GM23338 (cell line): Measurements from ENCODE around the gene PLD5. TPM values are rescaled to one million over a fixed set of nuclear protein-coding genes. Genes with fewer than 3 reads are reported as not detected.
"Not testable (repeated sequence)": the region's sequence is repeated elsewhere in the genome, so short reads cannot be mapped to it uniquely, and the experiment has no call there.

Experiments used
- ATAC-seq: fragments of 200-7000 bp; cut with Tn5 transposase; 3 replicates; pipeline ENCODE4 v1.9.1; 2020
- DNase-seq: peaks from one replicate; pipeline ENCODE4 v3.0.0-alpha.2; 2015; ENCODE audit warnings: low spot score
- H2AFZ ChIP-seq: fragments of 200-600 bp; sonication (generic); 2 replicates; pipeline ENCODE4 v1.8.0; 2016; ENCODE audit warnings: antibody characterized with exemption, mild to moderate bottlenecking, moderate library complexity
- H3F3A ChIP-seq: fragments of 200-600 bp; sonication (generic); replicated peaks from 2 replicates; pipeline ENCODE4 v1.8.0; 2017; ENCODE audit warnings: antibody characterized with exemption, mixed run types, low read depth
- H3K27ac ChIP-seq: fragments of 200-600 bp; sonication (generic); 2 replicates; pipeline ENCODE4 v1.6.1; 2016; ENCODE audit warnings: low read depth
- H3K27me3 ChIP-seq: fragments of 200-600 bp; sonication (generic); 2 replicates; pipeline ENCODE4 v1.8.0; 2016; ENCODE audit warnings: mild to moderate bottlenecking, mixed run types, moderate library complexity; ENCODE audit not compliant: insufficient read depth
- H3K36me3 ChIP-seq: fragments of 200-600 bp; sonication (generic); 2 replicates; pipeline ENCODE4 v1.8.0; 2016; ENCODE audit warnings: mild to moderate bottlenecking; ENCODE audit not compliant: insufficient read depth
- H3K4me1 ChIP-seq: fragments of 200-600 bp; sonication (generic); 2 replicates; pipeline ENCODE4 v1.8.0; 2016; ENCODE audit warnings: mild to moderate bottlenecking, moderate library complexity; ENCODE audit not compliant: insufficient read depth
- H3K4me2 ChIP-seq: fragments of 200-600 bp; sonication (generic); 2 replicates; pipeline ENCODE4 v1.7.1; 2017; ENCODE audit warnings: mixed run types
- H3K4me3 ChIP-seq: fragments of 200-600 bp; sonication (generic); 2 replicates; pipeline ENCODE4 v1.6.1; 2016; ENCODE audit warnings: mixed run types
- H3K79me2 ChIP-seq: fragments of 200-600 bp; sonication (generic); replicated peaks from 2 replicates; pipeline ENCODE4 v1.8.0; 2017; ENCODE audit warnings: mild to moderate bottlenecking; ENCODE audit not compliant: insufficient read depth
- H3K9me2 ChIP-seq: fragments of 200-600 bp; sonication (generic); 2 replicates; pipeline ENCODE4 v1.8.0; 2017; ENCODE audit not compliant: insufficient read depth
- H4K20me1 ChIP-seq: fragments of 200-600 bp; sonication (generic); replicated peaks from 2 replicates; pipeline ENCODE4 v1.8.0; 2017; ENCODE audit warnings: mild to moderate bottlenecking; ENCODE audit not compliant: insufficient read depth
- H3K27ac Mint-ChIP-seq: 2 replicates; pipeline ENCODE4 v1.8.0; 2020; ENCODE audit warnings: inconsistent platforms, mild to moderate bottlenecking, moderate library complexity, mixed read lengths
- H3K27me3 Mint-ChIP-seq: 3 replicates; pipeline ENCODE4 v1.8.0; 2022; ENCODE audit warnings: low read depth, mild to moderate bottlenecking, moderate library complexity, mixed read lengths, inconsistent platforms; ENCODE audit not compliant: insufficient read depth, poor library complexity
- H3K36me3 Mint-ChIP-seq: 3 replicates; pipeline ENCODE4 v1.8.0; 2021; ENCODE audit warnings: low read depth, mild to moderate bottlenecking, inconsistent platforms, moderate library complexity, mixed read lengths
- H3K4me1 Mint-ChIP-seq: 3 replicates; pipeline ENCODE4 v1.8.0; 2020; ENCODE audit warnings: mild to moderate bottlenecking, inconsistent platforms, mixed read lengths
- H3K4me3 Mint-ChIP-seq: 3 replicates; pipeline ENCODE4 v1.8.0; 2021; ENCODE audit warnings: moderate library complexity, mild to moderate bottlenecking, inconsistent platforms, mixed read lengths
- H3K9me3 Mint-ChIP-seq: 3 replicates; pipeline ENCODE4 v1.8.0; 2020; ENCODE audit warnings: moderate library complexity, mild to moderate bottlenecking, inconsistent platforms, mixed read lengths
- CREB1 ChIP-seq: fragments of 250-450 bp; sonication (Bioruptor Pico); IDR thresholded peaks from 2 replicates; pipeline ENCODE4 v1.5.0; 2020; ENCODE audit warnings: low read depth, mild to moderate bottlenecking, moderate library complexity
- CTCF ChIP-seq, 2 experiments: fragments of 200-600 bp in 1 of 2; sonication (generic) in 1 of 2; conservative IDR thresholded peaks; 2 replicates each; pipeline versions ENCODE4 v1.5.1 to v1.6.1; 2016 to 2017; ENCODE audit warnings: antibody characterized with exemption in 2 of 2, low read depth in 2 of 2, mild to moderate bottlenecking in 2 of 2, moderate library complexity in 1 of 2
- EZH2 ChIP-seq: fragments of 200-600 bp; sonication (generic); IDR thresholded peaks from one replicate; pipeline ENCODE4 v1.8.0; 2017; ENCODE audit warnings: antibody characterized with exemption, mild to moderate bottlenecking, low read depth; ENCODE audit not compliant: unreplicated experiment
- EZH2phosphoT487 ChIP-seq: fragments of 200-600 bp; sonication (generic); IDR thresholded peaks from one replicate; pipeline ENCODE4 v1.8.1; 2018; ENCODE audit warnings: antibody characterized with exemption; ENCODE audit not compliant: unreplicated experiment
- JUNB ChIP-seq: IDR thresholded peaks from one replicate; pipeline ENCODE4 v1.6.1; 2016; ENCODE audit warnings: antibody characterized with exemption; ENCODE audit not compliant: unreplicated experiment
- STAT1 ChIP-seq: IDR thresholded peaks from one replicate; pipeline ENCODE4 v1.6.1; 2016; ENCODE audit warnings: antibody characterized with exemption; ENCODE audit not compliant: unreplicated experiment
- ZNF114 ChIP-seq: fragments of 250-450 bp; sonication (Bioruptor Pico); IDR thresholded peaks from 2 replicates; pipeline ENCODE4 v1.5.0; 2020; ENCODE audit warnings: mild to moderate bottlenecking, moderate library complexity
- ZNF462 ChIP-seq: fragments of 250-450 bp; sonication (Bioruptor Pico); IDR thresholded peaks from 2 replicates; pipeline ENCODE4 v1.5.0; 2020; ENCODE audit warnings: mild to moderate bottlenecking, moderate library complexity
- polyA plus RNA-seq: library from polyadenylated mRNA; unstranded; fragments of >200 nt; fragmentation: Nextera tagmentation; extraction: Ambion mirVana; gene quantifications from 2 replicates; pipeline ENCODE4 v1.2.1, GENCODE V29; 2016
- total RNA-seq: library from RNA; depleted of rRNA; stranded (reverse); fragments of >200 nt; shearing (Covaris generic); gene quantifications from 2 replicates; pipeline ENCODE4 v1.2.3, GENCODE V29; 2014

Gene PLD5
- total and polyA plus RNA-seq, 2 experiments from 2014 or later = 5.5 to 5.8 TPM

- not testable (repeated sequence) for H3K27ac Mint-ChIP-seq, H3K27me3 Mint-ChIP-seq, H3K36me3 ChIP-seq, H2AFZ ChIP-seq, H3K4me2 ChIP-seq, H3K9me2 ChIP-seq, H3K4me3 ChIP-seq, H3K36me3 Mint-ChIP-seq, H3K79me2 ChIP-seq, H3F3A ChIP-seq, H3K27me3 ChIP-seq, H3K4me1 Mint-ChIP-seq, H3K4me3 Mint-ChIP-seq, H3K27ac ChIP-seq, ATAC-seq, H3K9me3 Mint-ChIP-seq, H3K4me1 ChIP-seq, H4K20me1 ChIP-seq, DNase-seq
- peak in 1 of 2 experiments; percentile 34; a peak in 2 of 4 replicates for TF ChIP-seq CTCF (conservative IDR thresholded peaks at IDR 0.05; ENCODE audit: low read depth in 2 of 2)
Measured at GRCh38 chr1:242264419-242264818, 260.1 kb downstream of the PLD5 start.

- Histone ChIP-seq H3F3A (no peaks in the 10 kb centered on the region), H3K4me1 (peaks cover 11% of the 10 kb centered on the region), H3K27me3 (no peaks in the 10 kb centered on the region), H4K20me1 (no peaks in the 10 kb centered on the region), H3K79me2 (no peaks in the 10 kb centered on the region), H3K4me2 (no peak overlapping the region), H3K27ac (no peak overlapping the region), H3K4me3 (no peak overlapping the region), H2AFZ (no peak overlapping the region), H3K36me3 (no peaks in the 10 kb centered on the region), H3K9me2 (no peaks in the 10 kb centered on the region)
- TF ChIP-seq CREB1 (CRISPR knock-in tag) (no peak), ZNF114 (CRISPR knock-in tag) (no peak), ZNF462 (CRISPR knock-in tag) (no peak), CTCF (conservative IDR thresholded peaks at IDR 0.05; ENCODE audit: low read depth in 2 of 2) (no peak), STAT1 (no peak), JUNB (no peak), EZH2phosphoT487 (no peak), EZH2 (no peak)
- Mint-ChIP-seq H3K4me1 (peaks cover 21% of the 10 kb centered on the region; the same call in 2 of the 3 replicates), H3K27me3 (peaks cover 2% of the 10 kb centered on the region), H3K27ac (no peak overlapping the region), H3K4me3 (no peak overlapping the region), H3K9me3 (no peaks in the 10 kb centered on the region), H3K36me3 (no peaks in the 10 kb centered on the region)
- peak; percentile 18 for DNase-seq
- ATAC-seq = peak; percentile 82
Measured at GRCh38 chr1:242245255-242245654, 279.2 kb downstream of the PLD5 start.
